ENCODE results near the gene SYNGR3. TPM values are rescaled to one million over a fixed set of nuclear protein-coding genes. Genes with fewer than 3 reads are reported as not detected.

Gene SYNGR3
- total RNA-seq, 6 donors from 2014 or later: 0.15 to 1.4 (median 0.34) TPM; not detected in 2

DNA sequence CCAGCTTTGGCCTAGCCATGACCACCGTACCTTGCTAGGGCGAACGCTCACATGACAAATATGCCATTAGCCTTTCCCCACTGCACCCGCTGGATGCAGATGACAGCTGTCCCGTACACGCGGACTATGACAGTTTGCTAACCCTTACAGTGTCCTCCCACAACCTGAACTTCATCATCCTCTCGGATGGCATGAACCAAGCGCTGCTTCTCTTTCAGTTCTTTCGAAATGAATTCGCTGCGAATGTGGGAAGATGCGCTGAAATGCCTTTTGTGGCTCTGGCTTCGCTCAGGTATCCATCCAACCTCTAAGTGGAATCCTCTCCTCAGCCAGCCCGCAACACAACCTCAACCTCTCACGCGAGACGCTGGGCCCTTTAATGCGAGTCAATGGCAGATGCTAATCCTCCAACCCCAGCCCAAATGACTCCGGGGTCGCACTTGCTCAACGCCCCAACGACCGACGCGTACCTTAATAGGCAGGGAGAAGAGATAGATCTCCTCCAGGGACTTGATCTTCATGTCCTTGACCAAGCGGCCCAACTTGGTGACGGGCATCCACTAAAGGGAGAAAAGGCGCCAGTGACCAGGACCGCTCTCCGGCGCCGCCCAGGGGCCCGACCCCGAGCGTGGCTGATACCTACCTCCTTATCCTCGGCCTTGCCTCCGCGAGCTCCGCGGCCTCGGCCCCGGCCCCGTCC lies 25.8 kb upstream of the SYNGR3 start:
- ATAC-seq (ENCODE audit: low FRiP score in 2 of 2): peak; percentile 3 to 35
- peak overlapping the region; percentile 36 to 91 (median 86) for H3K4me3 ChIP-seq

DNA sequence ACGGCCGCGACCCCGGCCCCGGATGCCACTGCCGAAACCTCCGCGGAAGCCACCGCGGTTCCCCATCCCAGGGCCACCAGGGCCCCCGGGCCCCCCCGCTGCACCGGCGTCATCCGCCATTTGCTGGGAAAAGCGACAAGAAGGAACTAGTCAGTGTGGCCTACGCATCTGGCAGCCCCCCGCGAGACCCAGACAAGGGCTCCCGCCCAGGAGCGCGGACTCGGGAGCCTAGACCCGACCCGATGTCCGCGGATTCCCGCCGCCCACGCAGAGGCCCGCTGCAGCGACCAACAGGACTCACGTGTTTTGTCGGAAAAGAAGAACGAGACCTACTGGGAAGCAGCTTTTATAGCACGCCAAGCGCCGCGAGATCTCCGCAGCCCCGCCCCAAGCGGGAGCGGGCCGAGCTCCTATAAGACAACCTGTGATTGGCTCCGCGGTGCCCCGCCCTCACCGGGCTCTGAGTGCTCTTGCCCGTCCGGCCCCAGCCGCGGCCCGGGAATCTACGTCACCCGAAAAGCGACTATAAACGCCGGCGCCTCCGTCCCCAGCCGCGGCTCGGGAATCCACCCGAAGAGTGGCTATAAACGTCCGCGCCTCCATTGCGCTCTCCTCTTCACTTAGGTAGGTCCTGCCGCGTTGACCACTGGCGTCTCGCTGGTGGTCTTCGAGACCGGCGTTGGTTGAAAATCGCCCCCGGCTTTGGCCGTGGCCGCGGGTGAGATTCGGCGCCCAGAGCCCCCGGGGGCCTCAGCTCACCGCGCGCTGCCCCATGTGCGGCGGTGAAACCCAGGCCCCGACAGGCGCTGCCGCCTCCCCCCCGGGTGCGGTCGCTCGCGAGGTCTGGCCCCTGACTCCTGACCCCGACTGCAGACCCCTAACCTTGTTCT lies 25.0 kb upstream of the SYNGR3 start, which contains the start of gene RPS2:
Gene RPS2, minus strand, starts transcription at position 321 of the 890 bp plus-strand sequence. Its CDS starts 201 bp downstream, at position 120.
- peak; percentile 99 to 100 for DNase-seq
- ATAC-seq (ENCODE audit: low FRiP score in 2 of 2): peak; percentile 97 to 99
- Histone ChIP-seq H3K27me3 (no peaks in the 10 kb centered on the region), H3K36me3 (peaks cover 14 to 34% (median 23%) of the 10 kb centered on the region in 4 donors), H3K27ac (peak within 1 kb of the TSS; percentile 98 to 100 (median 98)), H3K4me1 (peaks cover 26 to 46% (median 30%) of the 10 kb centered on the region in 4 donors), H3K9me3 (no peaks in the 10 kb centered on the region), H3K4me3 (peak within 1 kb of the TSS; percentile 85 to 91 (median 88))
- 0 to 1% methylated on average over 1 to 57 of the region's 97 CpGs for WGBS, 2 donors
- peak in 1 of 4 donors; percentile 63 for TF ChIP-seq EP300 (IDR thresholded peaks at IDR 0.05)
- peak; percentile 97 to 99 for TF ChIP-seq POLR2AphosphoS5 (IDR thresholded peaks at IDR 0.05)
- TF ChIP-seq CTCF (IDR thresholded peaks at IDR 0.05): peak in 2 of 6 experiments; percentile 7 to 31
- peak; percentile 79 to 99 (median 91) for TF ChIP-seq POLR2A (IDR thresholded peaks at IDR 0.05)

More for the DNA sequence above, 25.8 kb upstream of the SYNGR3 start:
- Histone ChIP-seq H3K9me3 (no peaks in the 10 kb centered on the region), H3K27ac (peak overlapping the region; percentile 98 to 100 (median 98)), H3K27me3 (no peaks in the 10 kb centered on the region), H3K36me3 (peaks cover 14 to 34% (median 23%) of the 10 kb centered on the region in 4 donors), H3K4me1 (peaks cover 28 to 49% (median 32%) of the 10 kb centered on the region in 4 donors)
- peak in 1 of 2 donors; percentile 50 for DNase-seq
- 11 to 23% methylated on average over 27 to 42 of the region's 44 CpGs for WGBS, 2 donors
- TF ChIP-seq EP300 (IDR thresholded peaks at IDR 0.05): no peak
- TF ChIP-seq CTCF (IDR thresholded peaks at IDR 0.05): peak in 1 of 6 experiments; percentile 45

- peaks cover 14 to 34% (median 23%) of the 10 kb centered on the region in 4 donors for H3K36me3 ChIP-seq
- no peak for ATAC-seq (ENCODE audit: low FRiP score in 2 of 2)
- H3K9me3 ChIP-seq: no peaks in the 10 kb centered on the region
- peak overlapping the region; percentile 85 to 91 (median 88) for H3K4me3 ChIP-seq
- H3K27ac ChIP-seq: peak overlapping the region; percentile 98 to 100 (median 98)
- no peak for TF ChIP-seq CTCF (IDR thresholded peaks at IDR 0.05)
- TF ChIP-seq POLR2A (IDR thresholded peaks at IDR 0.05): no peak
- TF ChIP-seq POLR2AphosphoS5 (IDR thresholded peaks at IDR 0.05): no peak
- TF ChIP-seq EP300 (IDR thresholded peaks at IDR 0.05): no peak
- H3K27me3 ChIP-seq: no peaks in the 10 kb centered on the region
- DNase-seq: no peak
- WGBS, 2 donors: 18 to 19% methylated on average over 13 to 18 of the region's 24 CpGs
- peaks cover 20 to 39% (median 26%) of the 10 kb centered on the region in 4 donors for H3K4me1 ChIP-seq
Measured at GRCh38 chr16:1965396-1966001, 24.3 kb upstream of the SYNGR3 start.

DNA sequence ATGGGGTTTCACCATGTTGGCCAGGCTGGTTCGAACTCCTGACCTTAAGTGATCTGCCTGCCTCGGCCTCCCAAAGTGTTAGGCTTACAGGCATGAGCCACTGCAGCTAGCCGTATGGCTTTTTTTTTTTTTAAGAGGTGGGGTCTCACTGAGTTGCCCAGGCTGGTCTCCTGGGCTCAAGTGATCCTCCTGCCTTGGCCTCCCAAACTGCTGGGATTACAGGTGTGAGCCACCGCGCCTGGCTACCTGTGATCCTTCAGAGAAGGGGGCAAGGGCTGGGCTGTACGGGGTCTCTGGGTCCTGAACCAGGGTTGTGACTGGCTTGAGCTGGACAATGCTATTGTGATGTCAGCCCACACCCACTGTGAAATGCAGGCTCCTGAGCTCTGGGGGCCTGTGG lies 23.3 kb upstream of the SYNGR3 start, which contains the start of gene RNF151:
Gene RNF151, plus strand, starts transcription at position 397 of the 400 bp plus-strand sequence. CDS start 26 bp downstream, outside the sequence.
- ATAC-seq (ENCODE audit: low FRiP score in 2 of 2) (no peak), DNase-seq (no peak)
- peaks cover 18 to 39% (median 27%) of the 10 kb centered on the region in 4 donors for H3K4me1 ChIP-seq
- peaks cover 11 to 26% (median 19%) of the 10 kb centered on the region in 4 donors for H3K36me3 ChIP-seq
- WGBS, 2 donors: 96 to 98% methylated on average over 5 to 6 of the region's 6 CpGs
- no peaks in the 10 kb centered on the region for H3K9me3 ChIP-seq
- H3K4me3 ChIP-seq: peak within 1 kb of the TSS; percentile 85 to 91 (median 88)
- no peaks in the 10 kb centered on the region for H3K27me3 ChIP-seq
- TF ChIP-seq POLR2AphosphoS5 (IDR thresholded peaks at IDR 0.05) (no peak), POLR2A (IDR thresholded peaks at IDR 0.05) (no peak), EP300 (IDR thresholded peaks at IDR 0.05) (no peak), CTCF (IDR thresholded peaks at IDR 0.05) (no peak)
- peak within 1 kb of the TSS; percentile 98 to 100 (median 98) for H3K27ac ChIP-seq
